Measurements from ENCODE around the gene KIAA1328. TPM values are rescaled to one million over a fixed set of nuclear protein-coding genes. Genes with fewer than 3 reads are reported as not detected.

The KIAA1328 gene
- total RNA-seq, 6 experiments from 2014 or later: 2.7 to 3.3 (median 3.0) TPM

- Mint-ChIP-seq H3K27me3 (ENCODE audit: insufficient read depth) (no peaks in the 10 kb centered on the region), H3K9me3 (no peaks in the 10 kb centered on the region), H3K4me3 (no peak overlapping the region), H3K36me3 (ENCODE audit: low read depth) (peaks cover 34% of the 10 kb centered on the region), H3K27ac (no peak overlapping the region; the same call in 1 of the 2 replicates), H3K4me1 (ENCODE audit: low read depth) (no peaks in the 10 kb centered on the region)
- no peak for DNase-seq
- TF ChIP-seq CTCF (IDR thresholded peaks at IDR 0.05): no peak
Observed at GRCh38 chr18:36792634-36793283, 36.2 kb upstream of the KIAA1328 start.

DNA sequence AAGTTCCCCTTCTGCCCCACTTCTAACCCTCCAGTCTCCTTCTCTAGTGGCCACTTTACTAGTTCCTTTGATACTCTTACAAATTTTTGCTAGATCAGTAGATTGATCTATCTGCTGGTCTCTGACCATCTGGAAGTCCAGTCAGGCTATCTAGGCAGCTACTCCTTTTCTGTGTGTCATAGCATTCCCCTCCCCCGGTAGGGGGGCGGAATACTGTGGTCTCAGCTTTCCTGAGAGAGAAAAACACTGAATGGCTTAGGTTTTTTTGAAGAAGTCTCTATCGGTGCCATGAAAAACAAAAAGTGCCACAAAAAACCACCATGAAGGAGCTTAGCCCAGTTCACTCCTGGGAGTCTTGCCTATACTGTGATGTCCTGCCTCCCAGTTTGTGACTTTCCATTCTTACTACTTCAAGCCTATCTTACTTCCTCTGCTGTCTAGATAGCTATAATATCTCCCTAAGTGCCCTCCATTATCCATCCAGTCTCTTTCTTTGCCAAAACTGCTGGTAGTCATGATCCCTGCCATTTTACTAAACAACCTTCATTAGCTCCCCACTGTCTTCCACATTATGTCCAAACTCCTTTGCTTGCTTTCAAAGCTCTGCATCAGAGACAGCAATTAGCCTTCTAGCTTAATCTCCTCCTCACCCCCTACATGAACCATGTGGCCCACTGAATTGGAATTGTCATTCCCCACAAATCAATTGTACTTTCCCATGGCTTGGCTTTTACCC is 30.0 kb upstream of the KIAA1328 start:
- TF ChIP-seq CTCF (IDR thresholded peaks at IDR 0.05): no peak
- Mint-ChIP-seq H3K9me3 (no peaks in the 10 kb centered on the region), H3K4me1 (ENCODE audit: low read depth) (no peaks in the 10 kb centered on the region), H3K27ac (no peak overlapping the region), H3K36me3 (ENCODE audit: low read depth) (peaks cover 32% of the 10 kb centered on the region), H3K4me3 (no peak overlapping the region), H3K27me3 (ENCODE audit: insufficient read depth) (no peaks in the 10 kb centered on the region)
- DNase-seq: no peak

DNA sequence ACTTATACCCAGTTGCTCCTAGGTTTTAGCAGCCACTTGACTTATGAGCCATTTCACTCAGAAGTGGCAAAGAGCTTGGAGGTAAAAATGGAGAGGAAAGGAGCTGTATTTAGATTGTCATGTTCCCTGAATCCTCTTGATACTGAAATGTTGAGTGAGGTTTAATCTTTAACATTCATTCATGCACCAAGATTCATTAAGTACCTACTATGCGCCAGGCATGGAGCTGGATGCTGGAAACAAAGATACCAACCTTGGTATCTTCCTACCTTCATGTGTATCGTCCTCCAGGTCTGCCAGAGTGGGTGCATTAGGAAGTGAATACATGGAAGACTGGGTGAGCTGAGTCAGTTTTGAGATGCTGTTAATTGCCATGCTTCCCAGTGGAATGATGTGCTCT is 23.8 kb upstream of the KIAA1328 start:
- TF ChIP-seq CTCF (IDR thresholded peaks at IDR 0.05): no peak
- H3K36me3 Mint-ChIP-seq (ENCODE audit: low read depth): peaks cover 56% of the 10 kb centered on the region
- H3K27me3 Mint-ChIP-seq (ENCODE audit: insufficient read depth): no peaks in the 10 kb centered on the region
- no peak overlapping the region for H3K27ac Mint-ChIP-seq
- no peaks in the 10 kb centered on the region for H3K9me3 Mint-ChIP-seq
- H3K4me1 Mint-ChIP-seq (ENCODE audit: low read depth): peaks cover 29% of the 10 kb centered on the region
- no peak overlapping the region for H3K4me3 Mint-ChIP-seq
- DNase-seq: no peak

DNA sequence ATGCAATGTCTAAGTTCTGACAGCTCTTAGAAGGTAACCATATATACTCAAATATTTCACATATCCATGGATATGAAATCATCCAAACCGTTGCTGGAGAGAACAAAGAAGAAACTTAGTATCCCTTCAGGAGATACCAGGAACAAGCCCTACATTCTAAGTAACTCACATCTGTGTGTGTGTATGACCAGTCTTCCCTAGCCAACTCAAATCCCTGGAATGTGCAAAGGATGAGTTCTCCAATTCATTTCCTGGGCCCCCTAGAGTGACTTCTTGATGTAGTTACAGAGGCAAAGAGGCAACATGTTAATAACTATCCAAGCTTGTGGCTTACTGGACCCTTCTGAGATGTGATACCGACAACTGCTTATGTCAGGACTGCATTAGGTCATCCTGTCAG is 20.2 kb upstream of the KIAA1328 start:
- peak overlapping the region; percentile 66 for H3K4me3 Mint-ChIP-seq
- H3K36me3 Mint-ChIP-seq (ENCODE audit: low read depth): peaks cover 35% of the 10 kb centered on the region
- H3K4me1 Mint-ChIP-seq (ENCODE audit: low read depth): peaks cover 64% of the 10 kb centered on the region
- peak; percentile 74 for DNase-seq
- H3K27me3 Mint-ChIP-seq (ENCODE audit: insufficient read depth): peaks cover 1% of the 10 kb centered on the region; the same call in 1 of the 2 replicates
- no peaks in the 10 kb centered on the region for H3K9me3 Mint-ChIP-seq
- peak overlapping the region; percentile 69 for H3K27ac Mint-ChIP-seq
- TF ChIP-seq CTCF (IDR thresholded peaks at IDR 0.05): no peak

DNA sequence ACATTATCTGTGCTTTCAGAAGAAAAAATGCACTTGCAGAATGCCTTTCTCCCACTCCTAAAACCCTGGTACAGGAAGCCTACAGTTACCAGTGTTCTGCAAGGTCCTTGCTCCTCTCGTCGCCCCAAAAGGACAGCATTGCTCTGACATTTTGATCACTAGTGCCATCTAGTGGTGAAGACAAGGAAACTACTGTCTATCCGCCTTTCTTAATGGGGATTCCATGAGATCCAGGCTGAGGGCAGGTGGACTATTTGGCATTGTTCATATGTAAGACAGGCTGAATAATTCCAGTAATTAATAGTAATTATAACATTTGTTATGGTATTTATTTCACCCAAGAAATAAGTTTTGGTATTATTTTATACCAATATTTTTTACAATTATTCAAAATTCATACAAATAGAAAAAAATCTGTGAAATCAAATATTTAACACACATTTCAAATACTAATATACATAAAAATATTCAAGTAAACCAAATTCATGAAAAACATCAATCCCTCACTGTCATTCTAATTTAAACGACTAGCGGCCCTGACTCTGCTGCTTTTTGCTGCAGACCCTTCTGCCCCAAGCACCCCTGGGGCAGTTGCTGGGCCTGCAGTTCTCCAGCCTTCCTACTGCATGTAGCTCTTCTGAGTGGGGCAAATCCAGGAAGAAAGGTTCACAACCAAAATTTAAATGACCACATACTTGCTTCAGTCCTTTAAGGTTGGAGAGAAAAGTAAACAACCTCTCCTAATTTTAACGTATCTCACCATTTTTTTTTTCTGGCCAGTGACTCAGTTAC is 19.1 kb upstream of the KIAA1328 start:
- Mint-ChIP-seq H3K4me3 (peak overlapping the region; percentile 32; the same call in 1 of the 2 replicates), H3K9me3 (no peaks in the 10 kb centered on the region), H3K4me1 (ENCODE audit: low read depth) (peaks cover 64% of the 10 kb centered on the region), H3K36me3 (ENCODE audit: low read depth) (peaks cover 28% of the 10 kb centered on the region), H3K27me3 (ENCODE audit: insufficient read depth) (peaks cover 1% of the 10 kb centered on the region; the same call in 1 of the 2 replicates), H3K27ac (peak overlapping the region; percentile 69)
- peak; percentile 78 for DNase-seq
- TF ChIP-seq CTCF (IDR thresholded peaks at IDR 0.05): peak; percentile 92
